H9 (cell line): ENCODE data around the gene KIF16B. TPM values are rescaled to one million over a fixed set of nuclear protein-coding genes. Genes with fewer than 3 reads are reported as not detected.

ENCODE experiments used
- DNase-seq: peaks from one replicate; pipeline ENCODE4 v3.0.0-alpha.2; 2017
- H2AFZ ChIP-seq: one replicate; pipeline ENCODE4 v1.6.1; 2013; ENCODE audit warnings: mild to moderate bottlenecking, low read length, control low read depth, moderate library complexity
- H2AK5ac ChIP-seq: 2 replicates; pipeline ENCODE4 v1.6.1; 2013; ENCODE audit warnings: low read length, control low read depth, mixed read lengths; ENCODE audit not compliant: insufficient read length
- H2BK120ac ChIP-seq: one replicate; pipeline ENCODE4 v1.6.1; 2013; ENCODE audit warnings: low read depth, mild to moderate bottlenecking, low read length, control low read depth, inconsistent platforms; ENCODE audit not compliant: poor library complexity, severe bottlenecking
- H2BK12ac ChIP-seq: 2 replicates; pipeline ENCODE4 v1.6.1; 2013; ENCODE audit warnings: low read length, control low read depth, mixed read lengths, low read depth; ENCODE audit not compliant: insufficient read length
- H2BK15ac ChIP-seq: 2 replicates; pipeline ENCODE4 v1.6.1; 2013; ENCODE audit warnings: low read depth, low read length, control low read depth
- H2BK20ac ChIP-seq: one replicate; pipeline ENCODE4 v1.6.1; 2013; ENCODE audit warnings: low read depth, mild to moderate bottlenecking, low read length, control low read depth, inconsistent platforms; ENCODE audit not compliant: poor library complexity, severe bottlenecking
- H2BK5ac ChIP-seq: 2 replicates; pipeline ENCODE4 v1.6.1; 2013; ENCODE audit warnings: low read length, control low read depth, mixed read lengths; ENCODE audit not compliant: insufficient read length
- H3K14ac ChIP-seq: 2 replicates; pipeline ENCODE4 v1.6.1; 2013; ENCODE audit warnings: low read length, control low read depth; ENCODE audit not compliant: insufficient read depth
- H3K18ac ChIP-seq: 2 replicates; pipeline ENCODE4 v1.6.1; 2013; ENCODE audit warnings: low read depth, mild to moderate bottlenecking, mixed read lengths, low read length, control low read depth; ENCODE audit not compliant: insufficient read length
- H3K23ac ChIP-seq: 2 replicates; pipeline ENCODE4 v1.6.1; 2013; ENCODE audit warnings: low read length, control low read depth, mixed read lengths, low read depth; ENCODE audit not compliant: insufficient read length
- H3K23me2 ChIP-seq: 2 replicates; pipeline ENCODE4 v1.6.1; 2013; ENCODE audit warnings: low read depth, mild to moderate bottlenecking, mixed read lengths, low read length, control low read depth; ENCODE audit not compliant: insufficient read length, poor library complexity, severe bottlenecking
- H3K27ac ChIP-seq: 2 replicates; pipeline ENCODE4 v1.5.1; 2013; ENCODE audit warnings: low read length, control low read depth, mixed read lengths, low read depth; ENCODE audit not compliant: insufficient read length
- H3K27me3 ChIP-seq: 2 replicates; pipeline ENCODE4 v1.6.1; 2013; ENCODE audit warnings: low read length, control low read depth, inconsistent platforms; ENCODE audit not compliant: insufficient read depth
- H3K4ac ChIP-seq: 2 replicates; pipeline ENCODE4 v1.6.1; 2013; ENCODE audit warnings: low read depth, mild to moderate bottlenecking, control low read depth, inconsistent platforms, low read length, moderate library complexity
- H3K4me1 ChIP-seq: 2 replicates; pipeline ENCODE4 v1.6.1; 2013; ENCODE audit warnings: low read length, control low read depth, inconsistent platforms; ENCODE audit not compliant: insufficient read depth
- H3K4me2 ChIP-seq: 2 replicates; pipeline ENCODE4 v1.6.1; 2013; ENCODE audit warnings: low read length, control low read depth, mixed read lengths; ENCODE audit not compliant: insufficient read length, insufficient read depth
- H3K56ac ChIP-seq: 2 replicates; pipeline ENCODE4 v1.6.1; 2013; ENCODE audit warnings: low read depth, mild to moderate bottlenecking, mixed read lengths, low read length, control low read depth; ENCODE audit not compliant: insufficient read length
- H3K79me1 ChIP-seq: 2 replicates; pipeline ENCODE4 v1.6.1; 2013; ENCODE audit warnings: low read depth, mild to moderate bottlenecking, moderate library complexity, low read length, control low read depth, inconsistent platforms; ENCODE audit not compliant: insufficient read depth, poor library complexity, severe bottlenecking
- H3K79me2 ChIP-seq: 2 replicates; pipeline ENCODE4 v1.6.1; 2013; ENCODE audit warnings: low read length, control low read depth, inconsistent platforms; ENCODE audit not compliant: insufficient read depth
- H3K9ac ChIP-seq: 2 replicates; pipeline ENCODE4 v1.6.1; 2013; ENCODE audit warnings: low read length, control low read depth, mixed read lengths; ENCODE audit not compliant: insufficient read length; ENCODE audit errors: extremely low read depth
- H3K9me3 ChIP-seq: one replicate; pipeline ENCODE4 v1.6.1; 2013; ENCODE audit warnings: low read depth, low read length, inconsistent platforms; ENCODE audit not compliant: control insufficient read depth
- H3T11ph ChIP-seq: one replicate; pipeline ENCODE4 v1.6.1; 2013; ENCODE audit warnings: mild to moderate bottlenecking, low read length, control low read depth, inconsistent platforms
- H4K20me1 ChIP-seq: one replicate; pipeline ENCODE4 v1.6.1; 2013; ENCODE audit not compliant: control insufficient read depth, insufficient read length, insufficient read depth
- H4K5ac ChIP-seq: 2 replicates; pipeline ENCODE4 v1.6.1; 2013; ENCODE audit warnings: low read depth, mild to moderate bottlenecking, mixed read lengths, low read length, control low read depth; ENCODE audit not compliant: insufficient read length
- H4K8ac ChIP-seq: replicated peaks from 2 replicates; pipeline ENCODE4 v1.6.1; 2013; ENCODE audit warnings: low read length, control low read depth, mixed read lengths, low read depth; ENCODE audit not compliant: insufficient read length
- H4K91ac ChIP-seq: 2 replicates; pipeline ENCODE4 v1.6.1; 2013; ENCODE audit warnings: low read depth, mild to moderate bottlenecking, moderate library complexity, mixed read lengths, low read length, control low read depth; ENCODE audit not compliant: insufficient read length
- H3K27ac Mint-ChIP-seq, 3 experiments: 2 replicates in 2 of 3; 3 replicates in 1 of 3; pipeline ENCODE4 v1.8.0; 2020 to 2021; ENCODE audit warnings: mixed read lengths in 3 of 3, mild to moderate bottlenecking in 1 of 3, moderate library complexity in 1 of 3
- H3K27me3 Mint-ChIP-seq: 2 replicates; pipeline ENCODE4 v1.8.0; 2021; ENCODE audit warnings: low read depth, mild to moderate bottlenecking, moderate library complexity, mixed read lengths
- H3K36me3 Mint-ChIP-seq, 3 experiments: 2 replicates in 2 of 3; 3 replicates in 1 of 3; pipeline ENCODE4 v1.8.0; 2020 to 2021; ENCODE audit warnings: low read depth in 3 of 3, mixed read lengths in 3 of 3; ENCODE audit not compliant: insufficient read depth in 1 of 3
- H3K4me1 Mint-ChIP-seq, 2 experiments: 2 replicates each; pipeline ENCODE4 v1.8.0; 2020; ENCODE audit warnings: mixed read lengths in 2 of 2
- H3K4me3 Mint-ChIP-seq, 2 experiments: 2 replicates in 1 of 2; 3 replicates in 1 of 2; pipeline ENCODE4 v1.8.0; 2020 to 2021; ENCODE audit warnings: mild to moderate bottlenecking in 2 of 2, mixed read lengths in 2 of 2, moderate library complexity in 1 of 2
- H3K9me3 Mint-ChIP-seq, 2 experiments: 2 replicates in 1 of 2; 3 replicates in 1 of 2; pipeline ENCODE4 v1.8.0; 2020; ENCODE audit warnings: mild to moderate bottlenecking in 2 of 2, mixed read lengths in 2 of 2, moderate library complexity in 1 of 2
- CTCF ChIP-seq: fragments of 200-600 bp; sonication (generic); conservative IDR thresholded peaks from 3 replicates; pipeline ENCODE4 v1.8.0; 2021; ENCODE audit warnings: antibody characterized with exemption, mild to moderate bottlenecking
- WGBS: extraction: QIAGEN DNeasy Blood & Tissue Kit; methylation state at CpG from one replicate; pipeline ENCODE4 v1.1.7; 2013; ENCODE audit warnings: missing lambda C conversion rate, low lambda C conversion rate, mixed read lengths; ENCODE audit not compliant: insufficient read length; ENCODE audit errors: extremely low coverage; 5-methylcytosine and 5-hydroxymethylcytosine counted together
- total RNA-seq: library from RNA; stranded (reverse); gene quantifications from 2 replicates; pipeline ENCODE4 v1.2.1, GENCODE V29; 2021

Gene KIF16B
- total RNA-seq, 1 experiment from 2014 or later = 7.4 TPM

GRCh38 chr20:16270989-16271388 is 302.3 kb downstream of the KIF16B start:
- no peak overlapping the region for H2AK5ac ChIP-seq
- no peak overlapping the region for H3K27ac ChIP-seq
- H3K23ac ChIP-seq = no peak overlapping the region
- H3K27ac Mint-ChIP-seq = peak overlapping the region in 1 of 3 experiments; percentile 41; a peak in 1 of 7 replicates
- H3K36me3 Mint-ChIP-seq = peaks cover 3 to 18% (median 11%) of the 10 kb centered on the region in 3 experiments
- H3K27me3 ChIP-seq = no peaks in the 10 kb centered on the region
- H3K79me1 ChIP-seq = no peaks in the 10 kb centered on the region
- H3T11ph ChIP-seq = no peak overlapping the region
- no peak overlapping the region for H4K91ac ChIP-seq
- H4K5ac ChIP-seq = no peak overlapping the region
- no peaks in the 10 kb centered on the region for H3K23me2 ChIP-seq
- peaks cover 12 to 13% of the 10 kb centered on the region in 2 experiments for H3K4me1 Mint-ChIP-seq
- H3K79me2 ChIP-seq = no peaks in the 10 kb centered on the region
- no peak overlapping the region for H3K4me2 ChIP-seq
- no peak for TF ChIP-seq CTCF
- WGBS = no CpG with 5 or more reads among the region's 4 CpGs
- no peak overlapping the region for H3K4ac ChIP-seq
- H4K8ac ChIP-seq = no peak overlapping the region
- no peaks in the 10 kb centered on the region for H3K4me1 ChIP-seq
- no peak overlapping the region for H2BK120ac ChIP-seq
- H3K27me3 Mint-ChIP-seq = no peaks in the 10 kb centered on the region; the same call in 1 of the 2 replicates
- DNase-seq = no peak
- no peak overlapping the region for H3K9ac ChIP-seq
- no peak overlapping the region for H2BK20ac ChIP-seq
- no peaks in the 10 kb centered on the region for H4K20me1 ChIP-seq
- H3K14ac ChIP-seq = no peak overlapping the region
- no peak overlapping the region for H2BK5ac ChIP-seq
- no peak overlapping the region for H3K4me3 Mint-ChIP-seq
- no peak overlapping the region for H3K56ac ChIP-seq
- H2BK12ac ChIP-seq = no peak overlapping the region
- H3K9me3 Mint-ChIP-seq = peaks cover 3 to 5% of the 10 kb centered on the region in 2 experiments
- H2AFZ ChIP-seq = no peak overlapping the region
- H3K9me3 ChIP-seq = no peaks in the 10 kb centered on the region
- no peak overlapping the region for H2BK15ac ChIP-seq
- H3K18ac ChIP-seq = no peak overlapping the region
